NCI-H526 treated with DMSO at 0.1 percent for 48 hours (cell line): ENCODE measurements around the gene IRS1.

Source experiments
- DNase-seq: peaks from one replicate; lab custom pipeline; 2025; lab: John Stamatoyannopoulos, UW

The IRS1 gene

DNA sequence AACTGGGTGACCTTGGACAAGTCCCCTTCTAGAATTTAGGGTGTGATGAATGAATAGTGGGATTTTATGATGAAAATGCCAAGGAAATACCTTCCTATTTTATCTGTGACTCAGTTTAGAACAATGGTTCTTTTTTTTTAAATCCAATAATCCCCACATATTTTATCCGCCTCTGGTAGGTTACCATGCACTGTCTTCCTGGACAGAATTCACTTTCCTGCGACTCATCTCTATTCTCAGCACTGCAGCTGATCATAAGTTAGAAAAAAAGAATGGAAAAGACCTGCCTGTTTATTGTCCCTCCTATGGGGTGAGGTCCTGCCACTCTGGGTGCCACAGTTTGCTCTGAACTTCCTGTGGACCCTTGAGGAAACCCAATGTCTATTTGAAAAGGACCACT is 73.1 kb downstream of the IRS1 start:
- DNase-seq, result no peak

DNA sequence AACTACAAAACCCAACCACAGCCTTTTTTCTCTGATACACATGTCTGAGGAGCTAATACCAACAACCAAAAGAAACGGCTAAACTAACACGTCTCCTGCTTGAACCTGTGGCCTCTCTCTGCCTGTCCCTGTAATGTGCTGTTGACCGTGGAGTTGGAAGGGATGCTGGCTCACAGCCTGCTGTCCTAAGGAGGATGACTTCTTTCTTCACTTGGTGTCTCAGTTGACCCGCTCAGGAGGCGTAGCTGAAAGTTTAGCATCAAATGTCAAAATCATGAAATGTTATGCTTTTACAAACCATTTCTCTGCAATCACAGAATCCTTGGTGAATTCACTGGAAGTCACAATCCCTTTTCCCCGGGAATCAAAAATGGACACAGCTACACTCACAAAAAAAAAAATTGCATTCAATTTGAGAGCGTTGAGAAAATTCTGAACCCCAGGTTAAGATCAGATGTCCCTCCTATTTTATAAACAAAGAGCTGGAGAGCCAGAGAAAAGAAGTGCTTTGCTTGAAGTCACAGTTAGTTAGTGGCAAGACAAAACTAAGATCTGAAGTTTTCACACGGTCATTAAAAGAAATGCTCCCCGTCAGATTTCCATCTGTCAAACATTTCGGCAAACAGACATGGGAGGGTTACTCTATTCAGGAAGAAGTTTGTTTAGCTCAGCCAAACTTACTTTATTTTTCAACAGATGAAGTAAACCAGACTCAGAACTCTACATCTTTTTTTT is 74.3 kb downstream of the IRS1 start:
- no peak for DNase-seq

DNA sequence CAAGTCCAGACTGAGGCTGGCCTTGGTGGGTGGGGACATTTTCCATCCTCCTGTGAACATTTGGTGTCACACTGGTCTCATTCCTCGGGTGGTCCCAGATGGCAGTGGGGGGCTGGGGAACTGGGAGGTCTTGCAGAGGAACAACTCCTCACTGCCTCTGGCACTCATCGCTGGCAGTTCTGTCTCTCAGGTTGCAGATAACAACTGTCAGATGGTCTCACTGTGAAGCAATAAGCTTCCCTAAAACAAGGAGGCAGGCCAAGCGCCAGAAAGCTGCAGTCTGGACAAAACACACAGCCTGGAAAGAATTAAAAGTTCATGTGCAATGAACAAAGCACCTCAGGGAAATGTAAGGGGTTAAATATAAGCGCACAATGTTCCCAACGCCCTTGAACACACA is 78.1 kb downstream of the IRS1 start:
- no peak for DNase-seq

DNA sequence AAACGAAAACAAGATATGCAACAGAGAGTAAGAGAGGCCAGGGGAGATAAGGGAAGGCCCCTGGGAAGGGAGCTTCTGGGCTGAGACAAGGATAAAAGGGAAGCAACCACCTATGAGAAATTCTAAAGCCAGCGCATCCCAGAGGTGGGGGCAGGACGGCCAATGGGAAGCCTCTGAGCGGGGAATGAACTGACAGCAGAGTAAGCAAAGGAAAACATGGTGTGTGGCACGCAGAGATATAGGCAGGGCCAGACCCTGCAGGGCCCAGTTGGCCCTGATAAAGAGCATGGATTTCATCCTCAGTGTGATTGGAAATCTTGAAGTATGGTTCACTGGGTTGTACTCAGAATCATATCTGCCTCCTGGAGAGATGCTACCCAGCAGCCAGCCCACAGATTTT is 78.7 kb downstream of the IRS1 start:
- DNase-seq, result no peak

DNA sequence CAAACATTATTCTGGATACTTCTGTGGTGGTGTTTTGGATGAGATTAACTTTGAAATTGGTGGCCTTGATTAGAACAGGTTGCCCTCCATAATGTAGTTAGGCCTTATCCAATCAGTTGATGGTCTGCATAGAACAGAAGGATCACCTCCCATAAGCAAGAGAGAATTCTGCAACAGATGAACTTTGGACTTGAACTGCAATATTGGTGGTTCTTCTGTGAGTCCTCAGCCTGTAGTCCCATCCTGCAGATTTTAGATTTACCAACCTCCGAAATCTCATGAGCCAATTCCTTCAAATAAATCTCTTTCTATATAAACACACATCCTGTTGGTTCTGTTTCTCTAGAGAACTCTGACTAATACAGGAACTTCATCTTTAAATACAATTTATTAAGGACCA is 81.9 kb downstream of the IRS1 start:
- no peak for DNase-seq

DNA sequence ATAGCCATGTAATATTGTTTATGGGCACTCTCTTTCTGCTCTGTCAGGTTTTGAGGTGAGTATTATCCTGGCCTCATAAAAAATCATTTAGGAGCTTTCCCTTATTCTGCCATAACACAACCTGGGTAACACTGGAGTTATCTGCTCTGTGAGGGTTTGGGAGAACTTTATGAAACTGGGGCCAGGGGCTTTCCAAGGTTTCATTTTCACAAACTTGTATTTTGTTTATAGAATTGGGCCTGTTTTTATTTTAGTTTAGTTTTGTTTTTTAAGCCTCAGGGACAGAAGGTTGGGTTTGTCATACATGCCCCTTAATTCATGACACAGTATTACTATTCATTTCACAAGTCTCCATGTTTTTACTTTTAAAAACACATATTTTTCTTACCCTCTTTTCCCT is 83.5 kb downstream of the IRS1 start:
- DNase-seq, result no peak

DNA sequence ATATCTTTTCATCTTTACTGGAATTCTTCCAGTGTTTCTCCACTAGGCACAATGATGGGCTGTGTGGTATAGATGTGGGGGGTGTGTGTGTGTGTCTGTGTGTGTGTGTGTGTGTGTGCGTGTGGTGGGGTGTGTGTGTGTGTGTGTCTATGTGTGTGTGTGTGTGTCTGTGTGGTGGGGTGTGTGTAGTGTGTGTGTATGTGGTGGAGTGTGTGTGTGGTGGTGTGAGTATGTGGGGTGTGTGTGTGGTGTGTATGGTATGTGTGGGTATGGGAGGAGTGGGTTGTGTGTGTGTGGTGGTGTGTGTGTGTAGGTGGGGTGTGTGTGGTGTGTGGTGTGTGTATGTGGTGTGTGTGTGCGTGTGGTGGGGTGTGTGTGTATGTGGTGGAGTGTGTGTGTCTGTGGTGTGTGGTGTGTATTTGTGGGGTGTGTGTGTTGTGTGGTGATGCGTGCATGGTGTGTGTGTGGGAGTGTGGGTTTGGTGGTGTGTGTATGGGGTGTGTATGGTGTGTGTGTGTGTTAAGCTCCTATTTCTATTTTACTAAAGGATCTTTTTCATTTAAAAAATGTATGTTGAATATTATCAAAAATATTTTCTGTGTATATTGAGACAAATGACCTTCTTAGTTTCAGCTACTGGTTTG is 84.2 kb downstream of the IRS1 start:
- DNase-seq, result no peak

DNA sequence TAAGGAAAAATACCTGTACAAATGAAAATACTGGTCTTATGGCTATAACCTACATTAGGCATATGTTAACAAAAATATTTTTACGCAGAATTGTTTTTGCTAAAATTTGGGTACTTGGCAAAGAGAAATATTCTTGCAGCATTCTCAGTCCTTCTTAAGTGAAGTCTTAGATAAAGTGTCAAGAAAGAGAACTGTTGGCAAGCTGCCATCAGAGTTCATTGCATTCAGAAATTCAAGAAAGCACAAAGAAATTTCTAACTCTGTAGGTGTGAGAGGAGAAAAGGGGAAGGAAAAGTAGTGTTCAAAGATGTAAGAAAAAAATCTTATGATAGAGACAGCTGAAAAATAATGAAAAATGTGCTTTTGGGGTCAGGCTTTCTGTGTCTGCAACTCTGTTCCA is 86.7 kb downstream of the IRS1 start:
- DNase-seq, result no peak

DNA sequence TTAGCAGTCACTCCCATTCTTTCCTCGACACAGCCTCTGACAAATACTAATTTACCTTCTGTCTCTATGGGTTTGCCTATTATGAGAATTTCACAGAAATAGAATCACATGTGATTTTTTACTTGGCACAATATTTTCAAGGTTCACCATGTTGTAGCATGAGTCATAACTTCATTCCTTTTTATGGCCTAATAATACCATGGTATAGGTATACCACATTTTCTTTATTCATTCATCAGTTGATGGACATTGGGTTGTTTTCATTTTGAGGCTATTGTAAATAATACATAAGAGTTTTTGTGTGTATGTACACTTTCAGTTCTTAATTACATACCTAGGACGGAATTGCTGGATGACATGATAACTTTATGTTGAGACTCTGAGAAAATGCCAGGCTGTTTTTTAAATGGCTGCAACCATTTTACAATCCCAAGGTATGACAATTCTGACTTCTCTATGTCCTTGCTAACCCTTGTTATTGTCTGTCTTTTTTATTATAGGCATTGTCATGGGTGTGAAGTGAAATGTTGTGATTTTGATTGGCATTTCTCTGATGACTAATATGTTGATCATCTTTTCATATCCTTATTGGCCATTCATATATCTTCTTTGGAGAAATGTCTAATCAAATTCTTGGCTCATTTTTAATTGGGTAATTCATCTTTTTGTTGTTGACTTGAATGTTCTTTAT is 87.9 kb downstream of the IRS1 start:
- no peak for DNase-seq

DNA sequence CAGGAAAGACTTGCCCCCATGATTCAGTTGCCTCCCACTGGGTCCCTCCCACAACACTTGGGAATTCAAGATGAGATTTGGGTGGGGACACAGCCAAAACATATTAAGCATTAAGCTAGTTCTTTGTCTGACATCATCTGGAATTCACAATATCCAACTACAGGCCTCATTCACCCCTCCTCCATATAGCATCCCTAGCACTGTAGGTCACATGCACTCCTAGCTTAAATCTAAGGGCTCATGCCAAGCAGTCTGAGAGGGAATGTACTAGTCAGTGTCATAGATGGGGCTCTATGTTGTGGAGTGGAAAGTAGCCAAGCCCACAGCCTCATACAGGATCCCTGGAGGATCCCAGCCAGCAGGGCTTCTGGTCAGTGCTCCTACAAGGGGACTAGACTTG is 92.1 kb downstream of the IRS1 start:
- DNase-seq, result no peak

DNA sequence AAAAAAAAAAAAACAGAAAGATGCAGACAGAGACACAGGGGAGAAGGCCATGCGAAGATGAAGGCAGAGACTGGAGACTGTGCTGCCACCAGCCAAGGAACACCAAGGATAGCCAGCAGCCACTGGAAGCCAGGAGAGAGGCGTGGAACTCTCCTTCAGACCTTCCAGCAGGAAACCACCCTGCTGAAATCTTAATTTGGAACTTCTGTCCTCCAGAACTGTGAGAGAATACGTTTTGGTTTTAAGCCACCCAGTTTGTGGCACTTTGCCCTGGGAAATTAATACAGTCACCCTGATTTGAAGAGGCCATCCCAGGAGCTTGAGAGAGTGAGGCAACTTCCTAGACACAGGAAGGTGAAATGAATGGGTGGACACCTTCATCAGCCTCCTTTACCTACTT is 93.7 kb downstream of the IRS1 start:
- no peak for DNase-seq

DNA sequence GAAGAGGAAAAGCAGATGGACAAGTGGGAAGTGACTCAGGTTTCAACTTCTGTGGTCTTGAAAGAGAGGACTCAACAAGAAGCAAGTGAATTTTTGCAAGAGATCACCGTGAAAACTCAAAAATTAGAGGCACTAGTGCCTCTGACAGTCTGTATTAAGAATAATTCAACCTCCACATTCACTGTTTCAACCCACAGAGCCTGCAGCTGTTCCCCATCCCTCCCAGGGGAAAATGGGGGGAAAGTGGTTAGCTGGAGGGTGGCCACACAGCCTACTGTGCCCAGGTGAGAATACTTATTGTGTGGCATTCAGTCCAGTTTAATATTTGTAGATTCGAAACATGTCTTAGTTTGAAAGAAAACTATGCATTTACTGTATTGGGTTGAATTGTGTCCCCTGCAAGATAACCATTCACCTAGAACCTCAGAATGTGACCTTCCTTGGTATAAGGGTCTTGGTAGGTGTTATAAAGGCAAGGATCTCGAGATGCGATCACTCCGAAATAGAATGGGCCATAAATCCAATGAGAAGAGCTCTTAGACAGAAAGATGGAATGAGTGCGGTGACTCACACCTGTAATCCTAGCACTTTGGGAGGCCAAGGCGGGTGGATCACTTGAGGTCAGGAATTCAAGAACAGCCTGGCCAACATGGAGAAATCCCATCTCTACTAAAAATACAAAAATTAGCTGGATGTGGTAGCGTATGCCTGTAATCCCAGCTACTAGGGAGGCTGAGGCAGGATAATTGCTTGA is 94.3 kb downstream of the IRS1 start:
- no peak for DNase-seq

DNA sequence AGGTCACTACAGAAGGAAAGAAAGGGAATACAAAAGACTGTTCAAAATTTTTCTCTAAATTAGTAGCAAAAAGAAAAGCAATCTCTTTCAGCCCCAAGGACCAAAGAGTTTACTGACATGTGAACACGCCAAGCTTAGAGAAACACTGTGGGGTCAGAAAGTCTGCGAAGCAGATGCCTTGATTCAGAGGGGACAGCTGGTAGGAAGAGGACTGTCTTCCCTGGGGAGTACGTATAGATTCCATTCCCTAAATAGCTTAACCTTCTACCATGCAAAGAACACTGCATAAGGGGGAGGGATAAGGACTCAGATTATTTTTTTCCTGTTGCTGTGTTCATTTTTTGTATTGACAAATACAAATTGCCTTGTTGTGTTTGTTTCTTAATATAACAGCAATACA is 96.1 kb downstream of the IRS1 start:
- no peak for DNase-seq

DNA sequence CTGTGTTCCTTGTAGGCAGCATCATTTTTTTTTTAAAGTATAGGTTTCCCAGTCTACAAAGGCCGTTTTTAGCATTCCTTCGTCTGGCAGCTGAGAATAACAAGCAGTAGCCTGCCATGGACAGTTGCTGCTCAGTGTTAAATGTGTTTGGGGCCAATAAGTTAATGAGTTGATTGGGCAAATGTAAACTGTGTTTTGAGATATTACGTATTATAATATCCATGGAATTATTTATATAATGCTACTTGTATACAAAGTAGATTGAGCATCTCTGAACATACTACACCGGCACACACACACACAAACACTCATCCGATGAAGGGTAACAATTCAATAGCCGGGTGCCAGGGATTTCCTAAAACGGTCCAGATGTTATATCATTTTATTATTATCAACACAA is 97.2 kb downstream of the IRS1 start:
- DNase-seq, result no peak

DNA sequence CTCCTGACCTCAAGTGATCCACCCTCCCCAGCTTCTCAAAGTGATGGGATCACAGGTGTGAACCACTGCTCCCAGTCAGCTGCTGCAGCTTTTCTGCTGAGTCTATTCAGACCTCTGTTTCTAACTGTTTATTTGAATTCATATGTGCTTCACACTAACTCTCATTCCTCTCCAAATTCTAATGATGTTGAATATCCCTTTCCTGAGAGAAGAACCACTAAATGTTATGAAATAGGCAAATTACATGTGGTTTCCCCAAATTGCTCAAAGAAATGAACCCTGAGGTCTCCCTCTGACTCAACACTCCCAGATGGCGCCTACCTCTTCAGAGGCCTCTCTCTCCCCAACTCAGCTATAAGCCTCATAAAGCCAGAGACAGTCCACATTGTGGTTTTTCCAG is 98.6 kb downstream of the IRS1 start:
- no peak for DNase-seq

DNA sequence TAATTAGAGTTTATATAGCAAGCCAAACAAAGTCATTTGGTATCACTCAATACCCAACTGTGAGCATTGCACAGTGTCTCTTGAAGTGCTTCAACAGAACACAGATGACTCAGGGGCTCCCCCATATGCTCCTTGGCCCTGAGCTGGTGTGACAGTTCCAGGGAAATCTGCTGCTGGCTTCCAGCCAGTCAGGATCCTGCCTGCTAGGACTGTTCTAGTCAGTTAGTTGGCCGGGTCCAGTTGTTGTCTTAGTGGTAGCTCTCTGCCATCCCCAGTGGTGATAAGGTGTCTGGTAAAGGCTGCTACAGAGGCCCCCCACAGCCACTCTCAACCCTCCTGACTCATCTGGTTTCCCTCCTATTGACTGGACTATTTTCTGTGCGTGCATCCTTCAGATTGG is 100.3 kb downstream of the IRS1 start:
- DNase-seq, result no peak

DNA sequence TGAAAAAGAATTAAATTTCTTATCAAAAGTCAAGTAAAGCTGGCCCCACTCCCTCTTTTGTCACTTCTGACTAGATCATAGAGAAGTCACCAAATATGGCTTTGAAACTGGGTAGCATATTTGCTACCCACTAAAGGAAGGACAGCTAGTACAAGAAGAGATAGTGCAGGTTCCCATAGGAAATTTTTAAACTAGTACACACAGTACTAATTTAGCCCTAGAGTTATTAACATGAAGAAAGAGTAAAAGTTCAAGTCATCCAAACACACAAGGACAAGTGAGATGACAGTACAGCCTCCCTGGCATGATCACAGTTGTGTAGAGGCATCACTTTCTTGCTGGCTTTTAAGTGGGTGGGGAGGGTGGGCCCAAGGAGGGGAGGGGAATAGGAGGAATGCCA is 100.9 kb downstream of the IRS1 start:
- DNase-seq, result no peak

DNA sequence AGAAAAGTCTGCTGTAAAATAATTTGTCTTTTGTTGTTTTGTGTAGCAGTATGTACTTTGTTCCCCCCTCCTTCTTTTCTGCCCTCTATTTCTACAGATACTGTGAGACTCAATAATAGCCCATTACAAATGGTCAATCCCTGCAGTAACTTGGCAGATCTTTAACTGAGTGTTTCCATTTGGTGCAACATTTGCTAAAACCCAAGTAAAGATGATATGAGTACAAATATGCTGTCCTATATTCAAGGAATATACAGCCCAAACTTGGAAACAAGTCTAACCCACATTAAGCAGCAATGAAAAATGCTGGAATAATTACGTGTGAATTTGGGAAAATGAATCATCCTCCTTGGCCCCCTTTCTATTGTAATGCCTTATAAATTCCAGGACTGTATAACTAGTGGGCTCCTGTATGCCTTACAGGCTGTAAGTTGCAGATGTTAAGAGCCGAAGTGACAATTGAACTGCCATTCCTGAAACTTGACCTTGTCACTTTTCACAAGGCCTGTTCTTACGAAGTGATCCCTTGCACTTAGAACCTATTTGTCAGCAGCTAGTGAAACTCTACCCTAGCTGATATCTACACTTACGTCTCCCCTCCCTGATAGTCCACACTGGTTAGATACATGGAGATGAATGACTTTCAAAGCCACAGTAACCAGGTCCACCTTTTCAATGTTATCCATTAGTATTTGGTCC is 104.9 kb downstream of the IRS1 start:
- DNase-seq, result no peak

DNA sequence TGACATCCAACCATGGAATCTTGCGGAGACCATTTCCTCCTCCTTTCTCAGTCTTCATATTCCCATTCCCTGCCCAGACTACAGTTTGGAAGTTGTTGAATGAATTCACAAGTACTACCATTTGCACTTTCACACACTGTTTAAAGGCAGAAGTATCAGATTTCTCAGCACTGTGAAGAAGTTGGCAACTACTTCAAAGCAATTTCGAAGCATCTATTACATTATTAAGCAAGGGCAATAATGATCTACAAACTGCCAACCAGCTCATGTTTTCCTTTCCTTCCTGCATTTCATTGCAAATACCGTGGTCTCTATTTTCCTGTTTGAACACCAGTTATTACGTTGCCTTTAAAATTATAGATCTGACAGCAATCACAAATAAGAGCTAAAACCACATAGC is 105.5 kb downstream of the IRS1 start:
- DNase-seq, result no peak

DNA sequence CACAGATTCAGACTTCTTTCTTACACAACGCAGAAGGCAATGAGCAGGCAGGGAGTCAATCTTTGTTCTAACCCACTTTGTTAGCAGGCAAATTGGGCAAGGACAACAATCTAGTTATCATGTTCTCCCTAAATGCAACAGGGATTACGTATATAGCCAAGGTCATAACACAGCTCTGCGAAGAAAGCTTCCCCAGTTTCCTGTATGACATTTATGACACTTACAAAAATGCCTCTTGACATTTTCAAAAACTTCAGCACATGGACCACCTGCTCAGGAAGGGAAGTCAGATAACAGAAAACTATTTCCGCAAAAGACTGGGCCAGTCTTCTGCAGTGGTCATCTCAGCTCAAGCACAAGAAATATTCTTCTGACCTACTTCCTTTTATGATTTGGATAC is 106.1 kb downstream of the IRS1 start:
- no peak for DNase-seq

DNA sequence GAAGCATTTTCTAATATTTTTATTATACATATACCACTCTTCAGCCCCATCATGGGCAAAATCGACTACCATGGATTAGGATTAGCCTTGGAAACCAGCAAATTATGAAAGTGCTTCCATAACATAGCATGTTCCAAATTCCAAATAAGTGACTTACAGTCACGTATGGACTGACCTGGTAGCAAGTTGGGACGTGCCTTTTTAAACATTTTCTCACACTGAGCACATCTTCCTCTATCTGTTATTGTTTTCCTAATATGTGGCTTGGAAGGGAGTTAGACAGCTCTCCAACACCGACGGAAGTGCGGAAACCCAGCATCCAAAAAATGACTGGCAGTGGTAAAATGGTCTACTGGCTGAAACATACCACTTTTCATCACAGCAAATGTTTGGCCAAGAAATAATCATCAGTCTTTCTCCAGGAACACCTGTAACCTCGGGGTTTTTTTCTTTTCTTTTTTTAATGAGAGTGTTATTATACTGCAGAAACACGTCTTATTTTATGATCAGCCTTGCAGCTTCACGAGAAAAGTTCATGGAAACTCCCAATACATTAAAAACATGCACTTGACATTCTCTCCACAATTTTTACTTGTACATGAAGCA is 107.0 kb downstream of the IRS1 start:
- no peak for DNase-seq

DNA sequence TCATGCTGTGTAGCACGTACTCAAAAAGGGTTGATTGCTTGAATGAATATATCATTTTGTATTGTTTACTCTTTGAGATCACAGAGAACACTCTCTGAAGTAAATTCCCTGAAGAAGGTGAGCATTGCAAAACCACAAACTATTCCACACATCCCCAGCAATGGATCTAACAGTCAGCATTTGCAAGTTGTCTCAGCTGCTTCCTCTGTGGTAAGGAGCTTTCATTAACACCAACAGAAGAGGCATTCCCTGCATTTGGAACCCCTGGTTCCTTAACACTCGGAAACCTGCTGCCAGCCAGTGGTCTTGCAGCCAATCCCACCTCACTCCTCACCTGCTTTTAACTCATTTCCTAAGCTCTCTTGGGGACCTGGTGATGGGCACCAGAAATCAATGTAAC is 108.4 kb downstream of the IRS1 start:
- no peak for DNase-seq
